ENCODE results near the gene ST3GAL6. TPM values are rescaled to one million over a fixed set of nuclear protein-coding genes. Genes with fewer than 3 reads are reported as not detected.
"Not testable (repeated sequence)": the region's sequence is repeated elsewhere in the genome, so short reads cannot be mapped to it uniquely, and the experiment has no call there.

Gene ST3GAL6
- total RNA-seq, 2 donors from 2014 or later: 22.2 to 36.3 TPM

DNA sequence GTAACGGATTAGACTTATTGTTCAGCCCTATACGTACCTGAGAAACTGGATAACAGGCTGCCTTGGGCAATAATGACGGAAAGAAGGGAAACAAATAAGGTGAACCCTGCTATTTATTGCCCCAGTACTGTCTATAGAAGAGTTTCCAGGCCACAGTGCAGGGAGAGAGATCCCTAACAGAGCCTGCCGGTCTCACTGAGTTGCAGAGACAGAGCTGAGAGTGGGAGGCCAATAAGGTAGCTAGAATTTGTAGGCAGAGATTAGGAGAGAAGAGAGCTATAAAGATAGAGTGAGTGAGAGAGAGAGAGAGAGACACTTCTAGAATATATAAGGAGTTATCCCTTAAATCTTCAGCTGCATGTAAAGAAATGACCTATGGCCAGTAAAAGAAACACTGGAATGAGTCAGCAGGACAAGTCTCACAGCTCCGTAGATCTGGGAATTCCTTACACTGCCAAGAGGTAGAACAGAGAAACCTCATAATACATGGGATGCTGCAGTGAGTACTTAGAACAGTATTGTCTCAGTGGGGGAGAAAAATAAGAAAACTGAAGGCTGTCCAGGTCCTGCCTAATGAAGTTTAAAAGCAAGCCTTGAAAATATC, 51.8 kb downstream of the ST3GAL6 start:
- ATAC-seq: no peak
- DNase-seq: no peak
- intact Hi-C loops (cut with DNase I): loop anchor here in 1 of 2 donors (5.0 kb wide), 1 partner anchor 213 kb away; no protein-coding TSS in a partner anchor

DNA sequence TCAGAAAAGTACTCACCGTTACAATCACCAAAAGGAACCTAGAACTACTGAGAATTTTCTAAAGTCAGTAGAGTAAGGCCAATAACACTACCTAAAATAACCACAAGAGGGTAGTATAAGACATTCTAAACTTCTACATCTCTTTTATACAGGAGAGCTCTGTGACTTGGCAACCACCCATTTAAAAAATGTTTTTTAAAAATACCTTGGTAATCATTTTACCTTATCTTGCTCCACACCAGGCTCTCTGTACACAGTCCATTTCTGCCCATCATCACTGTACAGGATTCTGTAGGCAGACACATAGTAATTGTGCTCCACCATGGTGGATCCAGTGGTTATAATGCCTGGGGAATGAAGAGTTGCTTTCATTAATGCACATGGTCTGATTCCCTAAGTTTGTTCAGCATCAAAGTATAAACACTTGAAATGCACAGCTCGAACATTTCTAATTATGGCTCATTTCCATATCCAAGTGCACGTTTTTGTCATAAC, 54.5 kb downstream of the ST3GAL6 start:
- intact Hi-C loops (cut with DNase I): loop anchor here (2.0 kb wide), 1 partner anchor 177 kb away; no protein-coding TSS in a partner anchor
- ATAC-seq: peak; percentile 74 to 83
- no peak for DNase-seq

DNA sequence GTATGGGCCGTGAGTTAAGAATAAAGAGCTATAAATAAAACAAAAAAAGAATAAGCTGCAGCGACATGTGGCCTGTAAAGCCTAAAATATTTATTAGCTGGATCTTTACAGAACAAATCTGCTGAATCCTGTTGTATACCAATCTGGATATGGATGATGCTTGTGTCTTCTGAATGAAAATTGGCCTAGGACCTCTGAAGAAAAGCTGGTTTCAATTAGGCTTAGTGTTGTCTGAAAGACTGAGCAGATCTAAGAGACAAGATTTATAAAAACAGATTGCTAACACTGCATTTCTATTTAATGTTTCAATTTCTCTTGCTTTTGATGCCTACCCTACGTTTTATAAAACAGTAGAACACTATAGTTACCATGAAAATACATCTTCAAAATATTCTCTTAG, 57.9 kb downstream of the ST3GAL6 start:
- DNase-seq (no peak), ATAC-seq (no peak)
- intact Hi-C loops (cut with DNase I): loop anchor here in 1 of 2 donors (10.0 kb wide), 1 partner anchor 934 kb away; no protein-coding TSS in a partner anchor

DNA sequence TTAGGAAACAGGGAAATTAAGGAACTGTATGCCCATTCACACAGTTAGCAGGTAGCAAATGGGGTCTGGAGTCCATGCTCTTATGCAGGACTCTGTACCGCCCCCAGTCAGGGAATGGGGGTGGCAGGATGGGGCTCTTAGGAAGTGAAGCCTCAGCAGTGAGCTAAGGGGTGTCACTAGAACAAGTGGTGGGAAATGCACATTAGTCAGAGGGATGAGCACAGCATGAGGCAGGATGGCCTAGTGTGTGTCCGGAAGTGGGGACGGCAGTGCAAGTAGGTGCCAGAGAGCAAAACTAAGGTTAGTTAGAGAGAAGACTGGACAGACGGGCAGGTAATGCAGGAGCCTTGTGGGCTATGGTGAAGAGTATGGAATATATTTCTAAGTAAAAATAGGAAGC, 60.7 kb downstream of the ST3GAL6 start:
- intact Hi-C loops (cut with DNase I): loop anchor here in 1 of 2 donors (10.0 kb wide), 1 partner anchor 931 kb away; no protein-coding TSS in a partner anchor
- peak in 1 of 2 donors; percentile 17 for ATAC-seq
- DNase-seq: no peak

DNA sequence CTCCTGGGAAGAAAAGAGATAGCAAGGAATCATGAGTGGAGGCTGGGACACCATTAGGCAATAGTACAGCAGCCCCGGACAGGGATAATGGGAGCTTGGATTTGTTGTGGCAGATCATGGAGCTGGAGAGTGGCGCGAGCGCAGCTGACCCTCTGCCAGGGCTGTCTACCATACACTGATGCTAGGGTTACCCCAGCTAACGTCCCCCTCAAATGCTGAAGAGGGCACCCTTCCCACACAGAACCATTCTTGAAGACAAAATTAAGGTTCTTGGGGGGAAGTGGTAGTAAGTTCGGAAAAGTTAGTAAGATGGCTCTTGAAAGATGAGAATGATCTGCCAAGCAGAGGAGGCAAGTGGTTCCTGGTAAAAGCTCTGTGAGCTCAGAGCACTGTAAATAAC, 61.1 kb downstream of the ST3GAL6 start:
- DNase-seq (no peak), ATAC-seq (no peak)
- intact Hi-C loops (cut with DNase I): loop anchor here in 1 of 2 donors (10.0 kb wide), 1 partner anchor 931 kb away; no protein-coding TSS in a partner anchor

DNA sequence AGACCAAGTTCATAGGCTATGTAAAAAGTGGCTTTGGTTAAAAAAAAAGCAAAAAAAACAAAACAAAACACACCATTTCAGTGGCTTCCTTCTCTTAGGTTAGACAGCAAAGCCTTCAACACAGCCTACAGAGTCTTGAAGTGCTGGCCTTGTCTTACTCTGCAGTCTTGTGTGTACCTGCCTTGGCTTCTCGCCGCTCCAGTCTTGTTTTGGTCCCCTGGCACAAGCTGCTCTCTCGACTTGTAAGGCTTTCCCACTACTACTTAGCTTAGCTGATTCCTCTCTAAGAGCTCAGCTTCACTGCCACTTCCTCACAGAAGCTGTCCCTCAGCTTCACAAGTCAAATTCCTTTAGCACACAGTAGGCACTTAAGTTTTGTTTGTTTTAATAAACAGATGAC, 63.0 kb downstream of the ST3GAL6 start:
- ATAC-seq (no peak), DNase-seq (no peak)
- intact Hi-C loops (cut with DNase I): loop anchor here in 1 of 2 donors (10.0 kb wide), 1 partner anchor 929 kb away; no protein-coding TSS in a partner anchor

DNA sequence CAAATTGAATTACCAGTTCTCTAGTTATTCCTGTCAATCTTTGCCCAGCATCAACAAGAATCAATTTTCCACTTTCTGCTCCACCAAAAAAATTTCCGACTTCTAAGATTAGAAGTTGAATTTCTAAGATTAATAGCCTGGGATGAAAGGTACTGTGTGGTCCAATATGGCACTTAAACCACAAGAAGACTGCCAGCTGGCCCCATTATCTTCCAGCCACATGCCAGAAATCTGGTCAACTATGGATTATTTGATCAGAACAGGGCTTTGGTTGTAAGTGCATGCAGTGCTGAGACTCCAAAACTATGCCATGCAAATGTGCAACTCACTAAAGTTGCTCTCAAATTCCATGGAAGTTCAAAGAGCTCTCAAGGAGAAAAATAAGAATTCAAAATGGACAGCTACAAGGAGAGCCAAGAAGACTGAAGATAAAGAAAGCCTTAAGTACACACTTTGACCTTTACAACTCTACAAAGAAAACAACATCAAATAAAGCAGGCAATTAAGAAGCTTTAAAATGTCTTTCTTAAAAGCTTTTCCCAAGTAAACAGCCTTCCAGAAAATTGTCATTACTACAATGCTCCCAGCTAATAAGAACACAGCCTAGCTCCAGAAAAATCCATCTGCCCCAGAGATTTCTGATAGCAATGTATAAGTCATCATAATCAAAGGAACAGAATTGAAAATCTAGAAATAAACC, 64.2 kb downstream of the ST3GAL6 start:
- no peak for ATAC-seq
- intact Hi-C loops (cut with DNase I): loop anchor here in 1 of 2 donors (10.0 kb wide), 1 partner anchor 927 kb away; no protein-coding TSS in a partner anchor
- DNase-seq: no peak

DNA sequence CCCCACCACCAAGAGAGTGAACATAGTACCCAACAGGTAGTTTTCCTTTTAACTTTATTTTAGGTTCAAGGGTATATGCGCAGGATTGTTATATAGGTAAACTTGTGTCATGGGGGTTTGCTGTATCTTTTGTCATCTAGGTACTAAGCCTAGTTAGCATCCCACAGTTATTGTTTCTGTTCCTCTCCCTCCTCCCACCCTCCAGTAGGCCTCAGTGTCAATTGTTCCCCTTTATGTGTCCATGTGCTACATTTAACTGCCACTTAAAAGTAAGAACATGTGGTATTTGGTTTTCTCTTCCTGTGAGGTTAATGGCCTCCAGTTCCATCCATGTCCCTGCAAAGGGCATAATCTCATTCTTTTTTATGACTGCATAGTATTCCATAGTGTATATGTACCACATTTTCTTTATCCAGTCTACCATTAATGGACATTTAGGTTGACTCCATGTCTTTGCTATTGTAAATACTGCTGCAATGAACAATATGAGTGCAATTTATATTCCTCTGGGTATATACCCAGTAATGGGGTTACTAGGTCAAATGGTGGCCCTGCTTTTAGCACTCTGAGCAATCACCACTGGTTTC, 66.2 kb downstream of the ST3GAL6 start:
- ATAC-seq: no peak
- DNase-seq: no peak
- intact Hi-C loops (cut with DNase I): loop anchor here in 1 of 2 donors (10.0 kb wide), 1 partner anchor 925 kb away; no protein-coding TSS in a partner anchor

DNA sequence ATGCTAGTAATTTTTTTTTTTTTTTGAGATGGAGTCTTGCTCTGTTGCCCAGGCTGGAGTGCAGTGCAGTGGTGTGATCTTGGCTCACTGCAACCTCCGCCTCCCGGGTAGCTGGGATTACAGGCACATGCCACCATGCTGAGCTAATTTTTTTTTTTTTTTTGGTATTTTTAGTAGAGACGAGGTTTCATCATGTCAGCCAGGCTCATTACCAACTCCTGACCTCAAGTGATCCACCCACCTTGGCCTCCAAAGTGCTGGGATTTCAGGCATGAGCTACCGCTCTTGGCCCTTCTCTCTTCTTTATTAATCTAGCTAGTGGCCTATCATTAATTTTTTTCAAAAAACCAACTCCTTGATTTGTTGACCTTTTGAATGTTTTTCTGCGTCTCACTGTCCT, 67.9 kb downstream of the ST3GAL6 start:
- intact Hi-C loops (cut with DNase I); ATAC-seq; DNase-seq: not testable (repeated sequence)

DNA sequence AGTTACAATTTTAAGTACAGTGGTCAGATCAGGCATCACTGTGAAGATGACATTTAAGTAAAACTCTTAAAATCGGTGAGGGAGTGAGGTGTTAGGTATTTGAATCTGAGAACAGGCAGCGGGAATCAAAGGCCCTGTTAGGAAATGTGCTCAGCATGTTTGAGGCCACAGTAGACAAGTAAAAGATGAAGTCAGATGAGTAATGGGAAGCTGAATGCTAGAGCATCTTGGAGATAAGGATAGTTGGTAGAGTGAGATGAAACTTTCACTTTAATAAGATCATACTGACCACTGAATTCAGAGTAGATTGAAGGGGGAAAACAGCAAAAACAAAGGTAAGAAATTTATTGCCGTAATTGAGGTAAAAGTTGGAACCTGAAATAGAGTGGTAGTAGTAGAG, 76.7 kb downstream of the ST3GAL6 start:
- ATAC-seq (no peak), DNase-seq (no peak)
- intact Hi-C loops (cut with DNase I): no loop called here

DNA sequence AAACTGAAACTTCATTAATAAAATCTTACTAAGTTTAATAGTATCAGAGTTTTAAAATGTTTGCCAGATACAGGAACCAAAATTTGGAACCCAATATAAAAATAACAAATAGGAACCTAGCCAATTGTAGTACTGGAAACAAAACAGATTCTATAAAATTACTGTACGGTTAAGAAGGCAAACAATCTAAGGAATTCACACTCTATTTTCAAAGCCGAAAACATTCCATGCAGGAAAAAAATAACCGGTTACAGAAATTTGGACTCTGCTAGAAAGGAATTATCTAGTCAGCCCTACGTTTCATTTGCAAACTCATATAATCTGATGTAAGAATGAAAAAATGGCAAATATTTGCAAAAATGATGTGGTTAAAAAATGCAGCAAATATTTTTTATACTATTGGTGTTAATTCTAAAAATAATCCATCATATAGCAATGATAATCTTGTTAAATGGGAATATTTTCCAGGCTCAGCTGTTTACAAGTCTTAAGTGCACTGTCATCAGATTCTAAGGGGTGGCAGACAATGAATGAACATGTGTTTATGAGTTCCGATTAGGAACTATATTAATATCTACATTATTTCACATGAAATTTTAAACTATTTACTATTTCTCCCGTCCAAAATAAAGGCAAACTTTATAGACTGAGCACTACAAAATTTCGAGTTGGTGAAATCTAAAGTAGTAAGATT, 80.3 kb downstream of the ST3GAL6 start:
- intact Hi-C loops (cut with DNase I): no loop called here
- no peak for ATAC-seq
- no peak for DNase-seq

Other genes starting within 250 kb of the ST3GAL6 start
- 10 to 100 TPM; 73.3 to 88.5 TPM for gene CLDND1, start 240.4 kb upstream of the ST3GAL6 start, total RNA-seq
- under 1 TPM in 1 of 2 donors, not detected in 1; 0.24 TPM for gene GPR15, start 231.4 kb upstream of the ST3GAL6 start, total RNA-seq
- 10 to 100 TPM in 1 of 2 donors, 1 to 10 TPM in 1; 9.2 to 12.7 TPM for gene CPOX, start 169.7 kb upstream of the ST3GAL6 start, total RNA-seq
- 10 to 100 TPM; 35.7 to 38.2 TPM for gene DCBLD2, start 138.4 kb downstream of the ST3GAL6 start, total RNA-seq

All from left cardiac atrium (tissue), 4 donors.